Astrocyte of the cerebellum (primary cell): ENCODE data around the gene BIRC7.

Experiments
- DNase-seq: peaks from one replicate; pipeline ENCODE4 v3.0.0-alpha.2; 2011; ENCODE audit warnings: low read depth
- H3K4me3 ChIP-seq: 2 replicates; pipeline ENCODE4 v1.5.1; 2011; ENCODE audit warnings: mild to moderate bottlenecking, low read depth, low read length, moderate library complexity
- in situ Hi-C: cut with HindIII; loops from 2 replicates; pipeline ENCODE4 v1.10.0; 2017; ENCODE audit warnings: low sequenced_read_pairs
- TF ChIP-seq, protein P1 (sequence below): IDR thresholded peaks from 2 replicates; pipeline ENCODE4 v1.5.1; 2012; ENCODE audit warnings: low read length, low read depth, moderate library complexity, mild to moderate bottlenecking; ENCODE audit errors: missing control alignments

Gene BIRC7

DNA sequence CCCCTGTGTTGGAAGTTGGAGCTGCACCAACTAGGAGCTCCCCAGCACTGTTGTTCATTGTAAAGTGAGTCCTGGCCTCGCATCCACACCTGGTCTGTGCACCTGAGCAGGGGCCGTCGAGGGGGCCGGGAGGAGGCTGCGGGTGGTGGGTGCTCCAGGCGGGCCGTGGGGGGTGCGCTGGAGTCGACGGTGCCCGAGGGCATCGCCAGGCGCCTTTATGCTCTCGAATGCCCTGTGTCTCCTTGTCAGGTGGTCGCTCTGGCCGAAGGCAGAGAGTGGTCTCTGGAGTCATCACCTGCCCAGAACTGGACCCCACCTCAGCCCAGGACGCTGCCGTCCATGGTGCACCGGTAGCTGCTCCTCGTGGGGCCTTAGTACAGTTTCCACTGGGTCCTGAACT lies 41.3 kb downstream of the BIRC7 start:
- TF ChIP-seq, protein P1, sequence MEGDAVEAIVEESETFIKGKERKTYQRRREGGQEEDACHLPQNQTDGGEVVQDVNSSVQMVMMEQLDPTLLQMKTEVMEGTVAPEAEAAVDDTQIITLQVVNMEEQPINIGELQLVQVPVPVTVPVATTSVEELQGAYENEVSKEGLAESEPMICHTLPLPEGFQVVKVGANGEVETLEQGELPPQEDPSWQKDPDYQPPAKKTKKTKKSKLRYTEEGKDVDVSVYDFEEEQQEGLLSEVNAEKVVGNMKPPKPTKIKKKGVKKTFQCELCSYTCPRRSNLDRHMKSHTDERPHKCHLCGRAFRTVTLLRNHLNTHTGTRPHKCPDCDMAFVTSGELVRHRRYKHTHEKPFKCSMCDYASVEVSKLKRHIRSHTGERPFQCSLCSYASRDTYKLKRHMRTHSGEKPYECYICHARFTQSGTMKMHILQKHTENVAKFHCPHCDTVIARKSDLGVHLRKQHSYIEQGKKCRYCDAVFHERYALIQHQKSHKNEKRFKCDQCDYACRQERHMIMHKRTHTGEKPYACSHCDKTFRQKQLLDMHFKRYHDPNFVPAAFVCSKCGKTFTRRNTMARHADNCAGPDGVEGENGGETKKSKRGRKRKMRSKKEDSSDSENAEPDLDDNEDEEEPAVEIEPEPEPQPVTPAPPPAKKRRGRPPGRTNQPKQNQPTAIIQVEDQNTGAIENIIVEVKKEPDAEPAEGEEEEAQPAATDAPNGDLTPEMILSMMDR: no peak
- no peak overlapping the region for H3K4me3 ChIP-seq
- in situ Hi-C loops: no loop called here
- DNase-seq: no peak

DNA sequence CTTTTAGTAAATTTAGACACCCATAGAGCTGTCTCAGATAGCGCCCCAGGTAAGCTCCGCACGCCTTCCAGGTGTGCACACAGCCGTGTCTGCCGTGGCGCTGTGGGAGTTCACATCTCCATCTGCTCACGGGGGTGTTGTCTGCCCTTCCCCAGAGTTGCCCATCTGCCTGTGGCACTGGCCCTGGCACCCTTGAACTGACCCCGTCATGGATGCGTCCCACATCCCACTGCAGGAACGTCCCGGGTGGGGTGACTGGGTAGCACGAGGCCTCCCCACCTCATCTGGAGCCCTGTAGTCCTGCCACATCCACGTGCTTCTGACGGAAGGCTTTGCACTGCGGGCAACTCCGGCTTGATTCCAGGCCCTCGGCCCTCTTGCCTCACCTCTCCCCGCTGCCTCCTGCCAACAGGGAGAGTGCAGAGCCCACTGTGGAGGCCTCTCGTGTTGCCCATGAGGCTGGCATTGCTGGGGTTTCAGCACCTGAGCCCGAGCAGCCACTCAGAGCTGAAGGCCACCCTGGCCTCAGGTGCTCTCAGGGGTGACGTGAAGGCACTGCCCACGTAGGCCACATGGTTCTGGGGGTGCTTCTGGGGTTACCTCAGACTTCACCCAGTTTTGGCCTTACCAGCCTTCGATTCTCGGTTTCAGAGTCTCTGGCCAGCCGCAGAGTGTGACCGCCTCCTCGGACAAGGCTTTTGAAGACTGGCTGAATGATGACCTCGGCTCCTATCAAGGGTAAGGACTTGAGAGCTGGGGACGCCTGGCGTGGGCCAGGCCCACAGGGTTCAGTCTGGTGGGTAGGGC lies 42.0 kb downstream of the BIRC7 start:
- TF ChIP-seq, protein P1: no peak
- in situ Hi-C loops: no loop called here

DNA sequence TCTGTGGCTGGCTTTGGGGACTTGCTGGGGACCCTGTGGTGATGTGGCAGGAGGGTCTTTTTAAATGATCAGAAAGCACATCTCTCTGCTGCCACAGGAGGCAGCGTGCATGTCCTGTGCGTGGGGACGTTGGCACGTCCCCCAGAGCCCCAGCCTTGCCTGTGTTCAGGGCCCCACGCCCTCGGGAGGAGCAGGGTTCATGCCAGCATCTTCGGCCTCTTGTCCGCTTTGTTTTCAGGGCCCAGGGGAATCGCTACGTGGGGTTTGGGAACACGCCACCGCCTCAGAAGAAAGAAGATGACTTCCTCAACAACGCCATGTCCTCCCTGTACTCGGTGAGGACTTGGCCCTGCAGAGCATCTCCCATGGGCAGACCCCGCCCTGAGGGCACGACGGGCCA lies 43.0 kb downstream of the BIRC7 start:
- H3K4me3 ChIP-seq: no peak overlapping the region
- DNase-seq: no peak
- in situ Hi-C loops: no loop called here
- TF ChIP-seq, protein P1: no peak

More for the DNA sequence above, 42.0 kb downstream of the BIRC7 start:
- no peak for DNase-seq
- H3K4me3 ChIP-seq: no peak overlapping the region

DNA sequence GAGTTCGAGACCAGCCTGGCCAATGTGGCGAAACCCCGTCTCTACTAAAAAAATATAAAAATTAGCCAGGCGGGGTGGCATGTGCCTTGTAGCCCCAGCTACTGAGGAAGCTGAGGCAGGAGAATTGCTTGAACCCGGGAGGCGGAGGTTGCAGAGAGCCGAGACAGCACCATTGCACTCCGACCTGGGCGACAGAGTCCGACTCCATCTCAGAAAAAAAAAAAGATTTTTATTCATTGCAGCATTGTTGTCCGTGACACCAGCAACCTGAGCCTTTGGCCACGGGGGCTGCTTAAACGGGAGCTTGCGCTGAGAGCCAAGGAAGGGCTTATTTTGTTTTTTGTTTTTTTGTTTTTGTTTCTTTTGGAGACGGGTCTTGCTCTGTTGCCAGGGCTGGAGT lies 44.2 kb downstream of the BIRC7 start:
- TF ChIP-seq, protein P1: no peak
- DNase-seq: no peak
- in situ Hi-C loops: no loop called here
- no peak overlapping the region for H3K4me3 ChIP-seq

DNA sequence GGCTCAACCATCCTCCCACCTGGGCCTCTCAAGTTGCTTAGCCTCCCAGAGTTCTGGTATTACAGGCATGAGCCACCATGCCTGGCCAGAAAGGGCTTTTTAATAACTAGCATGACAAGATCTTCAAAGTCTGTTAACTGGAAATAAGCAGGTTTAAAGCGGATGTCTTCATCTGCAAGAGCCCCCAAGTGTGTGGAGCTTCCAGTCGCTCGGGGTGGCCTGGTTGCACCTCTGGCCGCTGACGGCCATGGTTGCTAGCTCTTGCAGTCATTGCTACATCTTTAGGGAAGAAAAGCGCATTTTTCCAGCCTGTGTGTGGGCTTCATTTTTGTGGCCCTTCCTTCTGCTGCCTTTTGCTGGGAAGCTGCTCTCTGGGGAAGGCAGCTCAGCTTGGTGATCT lies 44.7 kb downstream of the BIRC7 start:
- in situ Hi-C loops: no loop called here
- TF ChIP-seq, protein P1: no peak
- H3K4me3 ChIP-seq: no peak overlapping the region
- no peak for DNase-seq

DNA sequence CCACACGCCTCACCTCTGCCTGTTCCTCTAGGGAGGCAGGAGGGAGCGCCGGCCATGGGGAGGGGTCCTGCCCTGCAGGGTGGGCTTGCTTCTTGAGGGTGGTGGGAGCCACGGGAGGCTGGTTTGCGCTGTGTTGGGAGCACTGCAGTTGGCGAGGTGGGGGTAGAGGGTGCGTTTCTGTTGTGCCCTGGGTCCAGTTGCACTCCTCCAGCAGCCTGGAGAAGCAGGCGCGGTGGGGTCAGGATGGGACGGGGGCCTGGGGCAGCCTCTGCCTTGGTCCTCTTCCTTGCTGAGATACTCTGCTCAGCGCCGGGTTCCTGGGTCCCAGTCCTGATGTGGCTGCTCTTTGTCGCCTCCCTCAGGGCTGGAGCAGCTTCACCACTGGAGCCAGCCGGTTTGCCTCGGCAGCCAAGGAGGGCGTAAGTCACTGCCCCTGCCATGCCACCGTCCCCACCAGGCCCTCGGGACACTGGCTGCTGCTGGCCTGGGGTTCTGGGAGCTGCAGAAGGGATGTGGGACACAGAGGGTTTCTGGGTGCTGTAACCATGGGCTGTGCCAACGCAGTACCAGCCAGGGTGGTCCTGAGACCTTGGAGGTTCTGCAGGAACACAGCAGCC lies 45.3 kb downstream of the BIRC7 start:
- TF ChIP-seq, protein P1: peak; percentile 42
- in situ Hi-C loops: no loop called here
- DNase-seq: no peak
- no peak overlapping the region for H3K4me3 ChIP-seq
